Activated T-cell treated with anti-CD3 and anti-CD28 coated beads for 48 hours (primary cell): ENCODE data around the gene KCNK2.

ENCODE experiments used
- DNase-seq: peaks from one replicate; pipeline ENCODE4 v3.0.0-alpha.2; 2020; ENCODE audit warnings: low read depth

KCNK2 gene, protein sequence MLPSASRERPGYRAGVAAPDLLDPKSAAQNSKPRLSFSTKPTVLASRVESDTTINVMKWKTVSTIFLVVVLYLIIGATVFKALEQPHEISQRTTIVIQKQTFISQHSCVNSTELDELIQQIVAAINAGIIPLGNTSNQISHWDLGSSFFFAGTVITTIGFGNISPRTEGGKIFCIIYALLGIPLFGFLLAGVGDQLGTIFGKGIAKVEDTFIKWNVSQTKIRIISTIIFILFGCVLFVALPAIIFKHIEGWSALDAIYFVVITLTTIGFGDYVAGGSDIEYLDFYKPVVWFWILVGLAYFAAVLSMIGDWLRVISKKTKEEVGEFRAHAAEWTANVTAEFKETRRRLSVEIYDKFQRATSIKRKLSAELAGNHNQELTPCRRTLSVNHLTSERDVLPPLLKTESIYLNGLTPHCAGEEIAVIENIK

DNA sequence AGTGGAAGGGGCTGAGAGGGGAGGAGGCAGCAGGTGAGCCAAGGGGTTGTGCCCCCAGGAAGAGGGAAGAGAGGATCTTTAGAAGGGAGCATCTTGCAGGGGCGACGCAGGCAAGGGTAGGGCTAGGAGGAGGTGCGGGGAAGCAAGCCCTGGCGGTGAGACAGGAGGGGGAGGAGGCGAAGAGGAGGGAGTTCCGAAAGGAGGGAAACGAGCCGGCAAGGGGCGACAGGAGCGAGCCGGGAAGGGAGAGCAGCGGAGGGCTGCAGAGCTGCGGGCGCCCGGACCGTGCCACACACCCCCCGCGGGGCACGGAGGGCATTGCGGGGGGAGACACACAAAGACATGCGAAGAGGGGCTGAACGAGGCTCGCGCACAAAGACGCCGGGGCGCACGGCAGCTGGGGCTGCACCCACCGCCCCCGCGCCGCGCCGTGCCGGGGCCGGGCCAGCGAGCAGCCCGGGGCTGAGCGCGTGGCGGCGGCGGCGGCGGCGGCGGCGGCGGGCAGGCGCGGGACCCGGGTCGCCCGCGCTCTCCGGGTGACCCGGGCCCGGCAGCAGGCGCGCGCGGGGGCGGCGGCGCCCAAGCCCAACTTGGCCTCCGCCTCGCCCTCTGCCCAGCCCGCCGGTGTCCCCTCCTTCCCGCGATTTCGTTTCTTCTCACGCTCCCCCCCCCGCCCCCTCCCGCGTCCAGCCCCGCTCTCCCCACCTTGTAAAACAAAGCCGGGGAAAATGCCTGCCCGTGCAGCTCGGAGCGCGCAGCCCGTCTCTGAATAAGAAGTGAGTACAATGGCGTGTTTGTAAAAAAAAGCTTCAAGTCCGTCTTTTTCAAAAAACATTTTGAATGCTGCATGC is at the start of gene KCNK2:
TSS of gene KCNK2 (plus strand) at position 206 of the 851 bp plus-strand sequence. CDS start 649 bp downstream, outside the sequence.
- no peak for DNase-seq

DNA sequence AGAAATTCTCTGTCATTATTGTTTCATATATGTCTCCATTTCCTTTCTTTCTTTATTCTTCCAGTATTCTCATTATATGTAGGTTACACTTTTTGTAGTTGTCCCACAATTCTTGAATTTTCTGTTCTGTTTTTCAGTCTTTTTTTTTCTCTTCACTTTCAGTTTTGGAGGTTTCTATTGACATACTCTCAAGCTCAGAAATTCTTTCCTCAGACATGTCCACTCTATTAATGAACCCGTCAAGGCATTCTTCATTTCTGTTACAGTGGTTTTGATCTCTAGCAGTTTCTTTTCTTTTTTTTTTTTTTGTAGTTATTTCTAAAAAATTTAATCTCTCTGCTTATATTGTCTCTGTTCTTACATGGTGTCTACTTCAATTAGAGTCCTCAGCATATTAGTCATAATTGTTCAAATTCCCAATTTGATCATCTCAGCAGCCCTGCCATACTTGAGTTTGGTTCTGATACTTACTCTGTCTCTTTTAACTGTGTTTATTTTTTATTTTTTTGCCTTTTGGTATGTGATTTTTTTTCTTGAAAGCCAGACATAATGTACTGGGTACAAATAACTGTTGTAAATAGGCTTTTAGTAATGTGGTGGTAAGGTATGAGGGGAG is 49.5 kb upstream of the KCNK2 start:
- DNase-seq: no peak

DNA sequence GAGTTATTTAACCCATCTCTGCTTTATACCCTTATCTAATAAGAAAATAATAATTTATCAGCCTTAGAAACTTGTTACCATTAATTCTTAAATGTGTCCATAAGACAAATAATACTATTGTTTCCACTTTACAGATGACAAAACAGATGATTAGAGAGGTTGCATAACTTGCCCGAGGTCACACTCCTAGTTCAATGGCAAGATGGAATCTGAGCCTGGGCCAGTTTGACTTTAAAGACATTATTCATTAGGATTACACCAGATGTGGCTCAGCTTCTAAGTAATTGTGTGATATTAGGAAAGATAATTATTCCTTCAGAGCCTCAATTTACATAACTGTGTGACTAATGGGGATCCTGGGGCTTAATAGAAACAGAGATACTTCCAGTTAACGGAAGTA is 42.3 kb upstream of the KCNK2 start:
- DNase-seq: no peak

DNA sequence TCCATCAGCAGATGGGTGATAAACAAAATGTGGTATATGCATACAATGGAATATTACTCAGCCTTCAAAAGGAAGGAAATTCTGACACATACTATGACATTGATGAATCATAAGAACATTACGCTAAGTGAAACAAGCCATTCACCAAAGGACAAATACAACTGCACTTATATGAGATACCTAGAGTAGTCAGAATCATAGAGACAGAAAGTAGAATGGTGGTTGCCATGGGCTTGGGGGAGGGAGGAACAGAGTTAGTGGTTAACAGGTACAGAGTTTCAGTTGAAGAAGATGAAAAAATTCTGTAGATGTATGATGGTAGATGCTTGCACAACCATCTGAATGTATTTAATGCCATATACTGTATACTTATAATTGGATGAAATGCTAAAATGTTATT is 39.1 kb upstream of the KCNK2 start:
- DNase-seq: peak; percentile 1

DNA sequence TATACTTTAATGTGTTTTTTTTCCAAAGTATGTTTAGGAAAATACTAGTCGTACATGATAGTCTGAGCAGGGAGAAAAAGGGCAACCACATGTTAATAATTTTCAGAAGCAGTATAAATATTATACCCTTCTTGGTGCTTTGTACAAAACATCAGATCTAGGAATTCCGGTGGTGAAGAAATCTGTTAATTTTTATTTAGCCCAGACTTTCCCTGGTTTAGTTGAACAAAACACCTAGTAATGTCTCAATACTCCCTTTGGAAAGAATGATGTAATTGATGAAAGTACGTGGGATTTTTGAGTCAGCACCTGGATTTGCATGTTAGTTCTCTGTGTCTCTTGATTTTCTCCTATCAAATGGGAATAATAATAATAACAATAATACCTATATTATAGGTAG is 38.4 kb upstream of the KCNK2 start:
- no peak for DNase-seq

DNA sequence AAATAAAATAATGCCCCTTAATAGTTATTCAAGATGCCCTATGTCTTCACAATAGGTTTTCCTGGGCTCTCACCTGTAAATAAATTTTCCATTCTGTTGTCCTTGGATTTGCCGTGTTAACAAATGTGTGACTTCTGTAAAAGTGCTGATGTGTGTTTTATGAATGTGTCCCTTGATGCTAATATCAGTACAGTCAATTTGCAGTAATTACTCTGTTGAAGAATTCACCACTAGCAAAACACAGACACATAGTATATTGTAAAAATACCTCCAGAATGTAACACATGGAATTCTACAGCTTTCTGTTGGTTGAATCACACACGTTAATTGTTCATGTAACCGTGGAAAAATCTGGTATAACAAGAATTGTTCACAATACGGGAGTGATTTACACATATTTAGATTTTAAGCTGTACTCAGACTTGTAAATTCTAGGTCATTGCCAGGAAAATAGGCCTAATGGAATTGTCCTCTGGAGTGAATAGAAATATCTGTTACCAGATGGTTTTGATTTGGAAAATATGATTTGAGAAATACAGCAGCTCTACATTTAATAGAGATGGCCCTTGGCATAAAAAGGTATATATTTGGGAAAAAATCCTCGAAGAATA is 36.7 kb upstream of the KCNK2 start:
- no peak for DNase-seq

DNA sequence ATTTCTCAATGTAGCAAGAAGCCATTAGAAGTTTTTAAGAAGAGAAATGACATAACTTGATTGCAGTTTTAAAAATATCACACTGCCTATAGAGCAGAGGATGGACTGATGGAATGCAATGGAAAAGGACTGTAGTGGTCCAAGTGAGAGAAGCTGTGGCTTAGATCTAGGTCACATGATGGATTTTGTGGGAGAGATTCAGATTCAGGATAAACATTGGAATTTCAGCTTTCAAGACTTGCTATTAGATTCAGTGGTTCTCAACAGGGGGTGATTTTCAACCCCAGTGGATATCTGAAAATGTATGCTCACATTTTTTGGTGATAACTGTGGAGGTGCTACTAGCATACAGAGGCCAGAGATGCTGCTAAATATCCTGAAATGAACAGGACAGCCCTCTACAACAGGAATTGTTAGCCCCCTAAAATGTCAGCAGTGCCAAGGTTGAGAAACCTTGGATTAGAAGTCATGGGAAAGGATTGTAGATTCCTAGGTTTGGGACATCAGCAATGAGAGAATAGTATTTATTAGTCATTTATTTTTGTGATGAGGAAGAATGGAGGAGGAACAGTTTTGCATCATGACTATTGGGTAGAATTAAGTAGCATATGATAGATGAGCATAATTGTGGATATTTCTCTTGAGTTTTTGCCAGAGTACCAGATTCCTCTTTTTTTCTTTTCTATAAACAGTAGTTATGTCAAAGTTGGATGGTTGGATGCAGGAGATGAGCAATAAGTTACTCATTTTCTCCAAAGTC is 30.1 kb upstream of the KCNK2 start:
- DNase-seq: no peak

DNA sequence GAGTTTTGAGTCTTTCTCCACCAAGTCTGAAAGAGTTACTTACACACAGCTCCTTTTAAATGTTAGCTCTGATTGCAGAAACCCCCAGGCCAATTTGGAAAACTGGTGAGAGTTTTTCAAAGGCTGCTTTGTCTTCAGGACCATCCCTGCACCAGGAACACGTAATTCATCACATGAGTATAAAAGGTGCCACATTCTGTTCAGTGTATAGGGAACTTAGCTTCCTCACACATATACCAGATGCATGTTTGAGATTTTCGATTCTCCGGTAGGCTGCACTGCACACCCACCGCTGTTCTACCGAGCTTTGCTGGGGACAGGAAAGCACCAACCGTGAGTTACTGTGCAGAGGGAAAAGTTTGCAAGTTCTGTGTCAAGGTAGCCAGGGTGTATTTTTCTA is 28.3 kb upstream of the KCNK2 start:
- no peak for DNase-seq

DNA sequence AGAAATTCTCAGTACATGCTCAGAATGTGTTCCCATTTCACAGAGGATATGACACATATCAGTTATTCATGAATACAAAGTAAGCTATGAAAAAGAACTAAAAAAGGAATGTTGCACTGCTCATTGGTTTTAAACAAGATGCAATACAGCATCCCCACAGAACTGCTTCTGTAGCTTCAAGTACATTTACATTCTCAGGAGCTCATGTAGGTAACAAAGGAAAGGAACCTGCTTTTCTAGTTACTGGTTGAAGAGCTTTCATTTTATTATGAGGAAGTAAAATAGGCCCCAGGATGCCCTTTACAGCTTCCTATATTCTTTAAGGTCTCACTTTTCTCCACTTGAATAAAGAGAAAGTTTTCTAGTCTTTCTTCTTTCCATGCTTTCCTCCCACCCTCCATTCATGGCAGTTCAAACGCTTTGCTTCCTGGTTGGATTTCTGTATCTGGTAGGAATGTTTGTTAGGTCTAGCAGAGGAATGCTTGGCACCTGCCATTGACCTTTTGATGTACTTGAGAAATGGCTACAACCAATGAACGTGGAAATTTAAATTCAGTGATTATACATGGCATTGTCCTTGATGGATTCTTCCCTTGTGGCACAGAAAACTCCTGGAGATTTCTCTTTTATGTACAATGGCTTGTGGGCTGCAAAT is 27.1 kb upstream of the KCNK2 start:
- no peak for DNase-seq

DNA sequence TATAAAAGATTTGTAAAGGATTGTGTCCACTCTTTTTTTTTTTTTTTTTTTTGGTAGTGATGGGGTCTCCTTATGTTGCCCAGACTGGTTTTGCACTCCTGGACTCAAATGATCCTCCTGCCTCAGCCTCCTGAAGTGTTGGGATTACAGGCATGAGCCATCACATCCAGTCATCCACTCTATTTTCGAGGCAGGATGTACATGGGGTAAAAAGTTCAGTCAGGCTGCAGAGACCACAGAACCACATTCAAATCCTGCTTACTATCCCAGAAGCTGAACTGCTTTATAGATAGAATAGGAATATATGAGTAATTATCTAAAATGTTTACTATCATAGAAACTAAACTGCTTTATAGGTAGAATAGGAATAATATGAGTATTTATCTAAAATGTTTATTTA is 26.0 kb upstream of the KCNK2 start:
- no peak for DNase-seq

DNA sequence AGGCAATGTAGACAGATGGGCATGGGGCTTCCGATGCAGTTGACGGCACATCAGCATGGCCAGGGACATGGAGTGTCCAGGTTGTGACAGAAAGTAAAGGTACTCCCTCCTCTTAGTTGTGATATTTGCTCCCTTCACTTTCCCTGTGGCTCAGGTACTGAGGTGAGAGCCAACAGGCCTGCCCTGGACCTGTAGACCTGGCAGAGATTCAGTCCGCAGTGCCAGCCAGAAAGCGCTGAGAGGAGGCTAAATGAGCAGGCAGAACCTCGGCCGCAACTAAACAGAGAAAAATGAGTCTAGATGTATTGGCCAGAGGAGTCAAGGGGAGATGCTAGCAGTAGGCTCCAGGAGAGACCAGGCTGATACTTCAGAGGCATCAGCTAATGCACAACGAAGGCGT is 22.6 kb upstream of the KCNK2 start:
- no peak for DNase-seq

DNA sequence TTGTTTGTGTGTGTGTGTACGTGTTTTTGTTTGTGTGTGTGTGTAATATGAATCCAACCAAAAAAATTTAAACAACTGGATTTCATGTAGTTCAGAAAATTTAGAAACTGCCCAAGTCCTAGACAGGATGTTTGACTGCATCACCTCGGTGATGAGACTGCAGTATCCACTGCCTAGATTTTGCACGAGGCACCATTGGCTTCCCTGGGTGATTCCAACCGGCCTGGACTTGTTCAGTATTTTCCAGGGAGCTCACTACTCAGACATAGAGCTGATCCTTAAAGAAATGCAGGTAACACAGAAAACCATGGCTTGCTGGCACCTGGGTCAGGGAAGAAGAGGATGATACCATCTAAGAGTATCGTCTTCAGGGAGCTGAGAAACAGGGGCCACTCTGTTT is 18.2 kb upstream of the KCNK2 start:
- no peak for DNase-seq

DNA sequence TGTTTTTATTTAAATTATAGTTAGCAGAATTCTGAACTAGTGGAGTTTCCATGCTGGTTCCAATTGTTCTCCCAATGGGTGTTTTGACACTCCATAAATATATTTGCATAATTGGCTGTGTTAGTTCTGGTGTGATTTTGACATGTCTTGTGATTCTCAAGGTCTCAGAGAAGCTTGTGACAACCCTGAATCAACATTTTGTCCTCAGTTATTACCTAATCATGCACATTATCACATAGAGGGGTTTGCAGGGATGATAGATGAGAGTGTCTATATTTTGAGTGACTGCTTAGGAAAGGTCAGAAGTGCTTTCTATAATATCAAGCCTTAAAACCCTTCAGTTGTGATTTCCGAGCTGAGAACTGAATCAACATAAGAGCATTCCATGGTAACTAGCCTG is 11.5 kb upstream of the KCNK2 start:
- no peak for DNase-seq

DNA sequence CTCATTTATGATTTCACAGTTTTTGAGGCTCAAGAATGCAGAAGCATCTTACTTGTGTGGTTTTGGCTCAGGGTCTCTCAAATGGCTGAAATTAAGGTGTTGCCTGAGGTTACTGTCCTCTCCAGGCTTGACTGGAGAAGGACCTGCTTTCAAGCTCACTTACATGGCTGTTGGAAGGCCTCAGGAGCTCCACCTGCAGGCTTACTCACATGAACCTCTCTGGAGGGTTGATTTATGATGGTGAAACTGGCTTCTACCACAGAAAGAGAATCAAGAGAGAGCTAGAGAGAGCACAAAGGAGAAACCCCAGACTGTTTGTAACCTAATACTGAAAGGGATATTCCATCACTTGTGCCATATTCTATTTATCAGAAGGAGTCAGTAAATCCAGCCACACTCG is 6.2 kb upstream of the KCNK2 start:
- no peak for DNase-seq

DNA sequence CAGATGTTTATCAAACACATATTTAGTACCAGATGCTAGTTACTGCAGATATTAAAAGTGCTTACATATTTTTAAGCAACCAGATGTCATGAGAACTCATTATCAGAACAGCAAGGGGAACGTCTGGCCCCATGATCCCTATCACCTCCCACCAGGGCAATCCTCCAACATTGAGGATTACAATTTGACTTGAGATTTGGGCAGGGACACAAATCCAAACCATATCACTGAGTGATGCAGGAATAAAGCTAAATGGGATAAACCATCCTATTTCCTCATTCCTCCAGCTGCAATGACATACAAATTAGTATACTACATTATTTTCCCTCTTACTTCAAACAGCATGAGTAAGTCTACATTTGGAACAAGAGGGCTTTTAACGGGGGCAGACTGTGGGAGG is 3.1 kb upstream of the KCNK2 start:
- DNase-seq: no peak

DNA sequence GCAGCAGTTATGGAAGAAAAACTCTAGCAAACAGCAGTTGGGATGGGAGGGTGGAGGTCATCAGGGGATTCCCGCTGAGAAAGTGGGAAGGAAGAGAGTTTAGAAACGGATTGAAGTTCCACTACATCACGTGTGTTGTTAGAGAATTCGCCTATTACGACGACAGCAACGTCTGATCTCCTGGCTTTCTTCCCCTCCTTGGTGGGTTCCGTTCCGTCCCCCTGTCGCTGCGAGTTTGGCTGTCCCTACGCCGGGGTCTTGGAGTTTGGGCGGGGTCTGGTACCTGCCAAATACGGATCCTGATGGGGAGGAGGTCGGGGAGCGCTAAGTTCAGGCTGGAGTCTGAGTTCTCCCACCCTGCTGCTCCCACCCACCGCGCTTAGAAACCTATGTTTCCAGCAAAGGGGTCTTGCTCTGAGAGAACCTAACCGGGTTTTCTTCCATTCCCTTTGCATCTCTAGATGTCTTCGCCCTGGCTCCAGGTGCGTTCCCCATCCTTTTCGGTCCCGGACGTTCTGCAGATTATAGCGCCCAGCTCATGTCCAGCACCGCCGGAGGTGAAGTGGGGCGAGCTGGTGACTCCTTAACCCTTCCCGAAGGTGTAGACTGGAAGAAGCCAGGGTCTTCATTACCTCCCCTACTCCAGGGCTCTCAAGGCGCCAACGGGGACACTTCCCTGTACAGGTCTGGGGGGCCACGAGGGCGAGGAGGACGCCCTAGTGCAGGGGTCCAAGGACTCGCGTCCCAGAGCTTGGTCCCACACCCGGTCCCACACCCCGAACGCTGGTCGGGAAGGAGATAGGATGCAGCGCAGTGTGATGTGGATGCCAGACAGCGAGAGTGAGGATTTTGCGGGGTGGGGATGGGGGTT is 641 bp upstream of the KCNK2 start:
- DNase-seq: no peak

DNA sequence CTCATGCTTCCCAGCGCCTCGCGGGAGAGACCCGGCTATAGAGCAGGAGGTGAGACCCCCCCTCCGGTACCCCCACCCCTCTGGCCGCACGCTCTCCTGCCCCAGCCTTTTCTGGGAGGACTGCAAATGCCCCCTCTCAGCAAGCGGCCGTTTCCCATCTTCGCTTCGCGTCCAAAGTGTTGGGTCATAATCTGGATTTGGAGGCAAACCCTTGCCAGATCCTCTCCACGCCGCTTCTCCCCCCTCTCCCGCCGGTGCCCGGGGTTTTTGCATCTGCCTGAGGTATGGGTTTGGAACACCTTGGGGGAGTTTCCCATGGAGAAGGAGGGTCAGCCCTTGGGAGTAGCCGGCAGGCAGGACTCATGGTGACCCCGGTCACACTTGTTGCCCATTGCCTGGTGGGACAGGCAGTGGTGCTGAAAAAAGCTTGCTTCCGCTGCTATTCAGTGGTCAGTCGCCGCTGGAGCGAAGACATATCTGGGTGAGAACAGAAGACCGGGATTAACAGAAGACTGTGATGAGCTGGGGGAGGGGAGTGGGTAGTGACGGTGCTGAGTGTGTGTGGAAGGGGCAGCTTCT is 935 bp downstream of the KCNK2 start:
- no peak for DNase-seq

DNA sequence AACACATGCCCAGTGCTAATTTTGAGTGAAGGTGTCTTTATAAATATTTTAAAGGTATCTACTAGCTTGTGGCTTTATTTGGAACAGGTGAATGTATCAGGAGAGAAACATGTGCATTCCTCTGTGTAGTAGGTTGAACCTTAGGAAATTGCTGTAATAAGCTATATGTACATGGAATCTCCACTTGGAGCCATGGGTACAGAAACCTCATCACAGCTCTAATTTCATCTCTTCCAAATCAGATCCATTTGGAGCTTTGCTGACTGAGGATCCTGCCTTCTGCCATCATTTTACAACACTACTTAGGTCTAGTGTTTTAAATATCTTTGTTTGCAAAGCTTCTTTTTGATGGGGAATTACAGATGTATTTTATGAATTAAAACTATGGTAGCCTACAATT is 2.1 kb downstream of the KCNK2 start:
- DNase-seq: no peak

DNA sequence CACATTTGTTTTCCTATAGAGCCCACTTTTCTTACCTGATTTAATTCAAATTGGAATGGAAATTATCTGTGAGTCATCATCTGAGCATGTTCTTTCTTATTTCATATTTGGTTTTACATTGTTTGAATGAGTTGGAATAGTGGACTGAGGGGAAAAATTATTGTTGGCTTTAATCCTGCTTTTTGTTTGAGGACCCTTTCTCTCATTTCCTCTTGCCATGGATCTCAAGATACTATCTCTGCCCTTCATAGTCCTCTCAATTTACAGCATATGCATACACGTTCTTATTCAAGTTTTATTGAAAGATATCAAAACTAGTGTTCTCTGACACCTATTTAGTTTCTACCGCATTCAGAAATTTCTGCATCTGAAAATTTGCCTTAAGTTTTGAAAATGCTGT is 5.1 kb downstream of the KCNK2 start:
- no peak for DNase-seq

DNA sequence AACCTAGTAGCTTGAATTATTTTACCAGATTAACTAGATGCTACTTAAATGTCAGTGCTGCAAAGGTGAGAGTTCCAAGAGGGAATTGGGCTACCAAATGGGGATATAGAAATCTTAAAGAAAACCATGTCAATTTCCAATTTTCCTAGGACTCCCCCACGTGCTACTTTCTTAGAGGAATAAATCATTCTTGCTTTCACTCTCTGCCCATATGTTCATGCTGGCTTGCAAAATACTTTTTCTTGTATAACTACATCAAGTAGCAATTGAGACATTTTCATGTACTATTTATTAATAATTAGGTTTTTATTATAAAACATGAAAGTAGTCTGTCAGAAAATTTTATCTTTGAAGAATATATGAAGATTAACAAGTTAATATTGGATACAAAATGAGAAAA is 11.8 kb downstream of the KCNK2 start:
- no peak for DNase-seq
